K562 (cell line): Measurements from ENCODE around the gene DPH5.

Experiments used
- ATF6 ChIP-seq: sonication (generic); formaldehyde crosslinking; IDR thresholded peaks from 2 replicates; pipeline ENCODE4 v1.4.0; 2020; ENCODE audit warnings: mild to moderate bottlenecking, missing genetic modification reagents
- CEBPB ChIP-seq: fragments of 450-650 bp; IDR thresholded peaks from 2 replicates; pipeline ENCODE4 v1.6.1; 2016; ENCODE audit warnings: missing genetic modification characterization, missing compliant biosample characterization
- FOS ChIP-seq: IDR thresholded peaks from 3 replicates; pipeline ENCODE4 v1.6.1; 2011; ENCODE audit not compliant: insufficient read length; ENCODE audit errors: extremely low read depth
- MTA3 ChIP-seq: fragments of 450-650 bp; formaldehyde crosslinking; IDR thresholded peaks from 2 replicates; pipeline ENCODE4 v1.6.1; 2017; ENCODE audit warnings: mild to moderate bottlenecking, borderline replicate concordance
- NFE2 ChIP-seq: IDR thresholded peaks from 2 replicates; pipeline ENCODE4 v1.6.1; 2014; ENCODE audit warnings: antibody characterized with exemption, low read depth
- SMARCB1 ChIP-seq: IDR thresholded peaks from 2 replicates; pipeline ENCODE4 v1.6.1; 2011; ENCODE audit warnings: improper control_type of control experiment, low read depth; ENCODE audit not compliant: insufficient read length
- STAT5B ChIP-seq: fragments of 250-450 bp; sonication (Bioruptor Pico); IDR thresholded peaks from 2 replicates; pipeline ENCODE4 v1.8.0; 2021; ENCODE audit warnings: mild to moderate bottlenecking, inconsistent platforms
- YY1 ChIP-seq, 3 experiments: IDR thresholded peaks; 2 replicates each; pipeline ENCODE4 v1.6.1; 2011; ENCODE audit warnings: low read length in 2 of 3, mild to moderate bottlenecking in 2 of 3, moderate library complexity in 2 of 3, borderline replicate concordance in 1 of 3, control low read depth in 1 of 3, low read depth in 1 of 3; ENCODE audit not compliant: insufficient read depth in 3 of 3, insufficient replicate concordance in 2 of 3, control insufficient read depth in 1 of 3, insufficient read length in 1 of 3; ENCODE audit errors: extremely low read depth in 1 of 3
- ZBTB17 ChIP-seq: fragments of 450-650 bp; formaldehyde crosslinking; IDR thresholded peaks from 2 replicates; pipeline ENCODE4 v1.4.0; 2020; ENCODE audit warnings: mild to moderate bottlenecking
- ZSCAN32 ChIP-seq: fragments of 450-650 bp; formaldehyde crosslinking; IDR thresholded peaks from 2 replicates; pipeline ENCODE4 v1.4.0; 2020; ENCODE audit warnings: mild to moderate bottlenecking, moderate library complexity
- ZZZ3 ChIP-seq: fragments of 450-650 bp; IDR thresholded peaks from 2 replicates; pipeline ENCODE4 v1.6.1; 2016; ENCODE audit warnings: antibody characterized with exemption, mild to moderate bottlenecking, moderate library complexity
- TF ChIP-seq, protein P1 (sequence below): fragments of 250-450 bp; sonication (Bioruptor Pico); IDR thresholded peaks from 2 replicates; pipeline ENCODE4 v1.5.0; 2020; ENCODE audit warnings: mild to moderate bottlenecking
- TF ChIP-seq, protein P2 (sequence below): fragments of 450-650 bp; IDR thresholded peaks from 2 replicates; pipeline ENCODE4 v1.6.1; 2016
- TF ChIP-seq, protein P3 (sequence below): sonication (generic); formaldehyde crosslinking; IDR thresholded peaks from 2 replicates; pipeline ENCODE4 v1.9.0; 2022; ENCODE audit warnings: mild to moderate bottlenecking, missing genetic modification reagents

DNA sequence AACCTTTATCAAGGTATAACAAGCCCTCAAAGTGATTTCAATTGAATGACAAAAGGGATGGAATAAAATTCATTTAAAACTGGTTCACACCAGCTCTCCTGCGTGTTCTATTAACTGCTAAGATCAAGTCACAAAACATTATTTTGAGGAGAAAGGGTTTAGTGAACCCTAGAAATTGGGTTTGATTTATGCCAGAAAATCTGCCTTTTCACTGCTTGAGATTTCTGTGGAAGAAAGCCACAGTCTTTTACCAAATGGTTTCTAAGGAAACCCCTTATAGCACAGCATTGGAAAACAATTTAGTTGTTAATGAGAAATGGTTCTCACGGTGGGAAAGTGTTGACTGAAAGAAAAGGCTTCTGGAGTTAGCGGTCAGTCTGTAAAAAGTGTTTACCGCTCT, 43.6 kb upstream of the DPH5 start:
- TF ChIP-seq NFE2, result no peak
- TF ChIP-seq ATF6 (CRISPR knock-in tag), result no peak
- TF ChIP-seq, protein P1, sequence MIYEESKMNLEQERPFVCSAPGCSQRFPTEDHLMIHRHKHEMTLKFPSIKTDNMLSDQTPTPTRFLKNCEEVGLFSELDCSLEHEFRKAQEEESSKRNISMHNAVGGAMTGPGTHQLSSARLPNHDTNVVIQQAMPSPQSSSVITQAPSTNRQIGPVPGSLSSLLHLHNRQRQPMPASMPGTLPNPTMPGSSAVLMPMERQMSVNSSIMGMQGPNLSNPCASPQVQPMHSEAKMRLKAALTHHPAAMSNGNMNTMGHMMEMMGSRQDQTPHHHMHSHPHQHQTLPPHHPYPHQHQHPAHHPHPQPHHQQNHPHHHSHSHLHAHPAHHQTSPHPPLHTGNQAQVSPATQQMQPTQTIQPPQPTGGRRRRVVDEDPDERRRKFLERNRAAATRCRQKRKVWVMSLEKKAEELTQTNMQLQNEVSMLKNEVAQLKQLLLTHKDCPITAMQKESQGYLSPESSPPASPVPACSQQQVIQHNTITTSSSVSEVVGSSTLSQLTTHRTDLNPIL, result no peak
- TF ChIP-seq, protein P2, sequence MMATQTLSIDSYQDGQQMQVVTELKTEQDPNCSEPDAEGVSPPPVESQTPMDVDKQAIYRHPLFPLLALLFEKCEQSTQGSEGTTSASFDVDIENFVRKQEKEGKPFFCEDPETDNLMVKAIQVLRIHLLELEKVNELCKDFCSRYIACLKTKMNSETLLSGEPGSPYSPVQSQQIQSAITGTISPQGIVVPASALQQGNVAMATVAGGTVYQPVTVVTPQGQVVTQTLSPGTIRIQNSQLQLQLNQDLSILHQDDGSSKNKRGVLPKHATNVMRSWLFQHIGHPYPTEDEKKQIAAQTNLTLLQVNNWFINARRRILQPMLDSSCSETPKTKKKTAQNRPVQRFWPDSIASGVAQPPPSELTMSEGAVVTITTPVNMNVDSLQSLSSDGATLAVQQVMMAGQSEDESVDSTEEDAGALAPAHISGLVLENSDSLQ, result no peak
- TF ChIP-seq FOS, result no peak
- TF ChIP-seq STAT5B, result no peak
- no peak for TF ChIP-seq CEBPB (tag)
- no peak for TF ChIP-seq ZBTB17
- no peak for TF ChIP-seq MTA3
- no peak for TF ChIP-seq SMARCB1
- TF ChIP-seq ZZZ3, result no peak
- TF ChIP-seq, protein P3, sequence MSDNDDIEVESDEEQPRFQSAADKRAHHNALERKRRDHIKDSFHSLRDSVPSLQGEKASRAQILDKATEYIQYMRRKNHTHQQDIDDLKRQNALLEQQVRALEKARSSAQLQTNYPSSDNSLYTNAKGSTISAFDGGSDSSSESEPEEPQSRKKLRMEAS (CRISPR knock-in tag), result no peak
- TF ChIP-seq YY1 (IDR thresholded peaks at IDR 0.05; ENCODE audit: borderline replicate concordance in 1 of 3, control insufficient read depth in 1 of 3, extremely low read depth in 1 of 3, insufficient read depth in 3 of 3, insufficient read length in 1 of 3, insufficient replicate concordance in 2 of 3, low read depth in 1 of 3, low read length in 2 of 3), result no peak
- no peak for TF ChIP-seq ZSCAN32 (CRISPR knock-in tag)
